GM23338 (cell line): ENCODE measurements around the gene CYB5R4. TPM values are rescaled to one million over a fixed set of nuclear protein-coding genes. Genes with fewer than 3 reads are reported as not detected.

ENCODE experiments used
- ATAC-seq: fragments of 200-7000 bp; cut with Tn5 transposase; 3 replicates; pipeline ENCODE4 v1.9.1; 2020
- DNase-seq: peaks from one replicate; pipeline ENCODE4 v3.0.0-alpha.2; 2015; ENCODE audit warnings: low spot score
- H2AFZ ChIP-seq: fragments of 200-600 bp; sonication (generic); 2 replicates; pipeline ENCODE4 v1.8.0; 2016; ENCODE audit warnings: antibody characterized with exemption, mild to moderate bottlenecking, moderate library complexity
- H3F3A ChIP-seq: fragments of 200-600 bp; sonication (generic); replicated peaks from 2 replicates; pipeline ENCODE4 v1.8.0; 2017; ENCODE audit warnings: antibody characterized with exemption, mixed run types, low read depth
- H3K27ac ChIP-seq: fragments of 200-600 bp; sonication (generic); 2 replicates; pipeline ENCODE4 v1.6.1; 2016; ENCODE audit warnings: low read depth
- H3K27me3 ChIP-seq: fragments of 200-600 bp; sonication (generic); 2 replicates; pipeline ENCODE4 v1.8.0; 2016; ENCODE audit warnings: mild to moderate bottlenecking, mixed run types, moderate library complexity; ENCODE audit not compliant: insufficient read depth
- H3K36me3 ChIP-seq: fragments of 200-600 bp; sonication (generic); 2 replicates; pipeline ENCODE4 v1.8.0; 2016; ENCODE audit warnings: mild to moderate bottlenecking; ENCODE audit not compliant: insufficient read depth
- H3K4me1 ChIP-seq: fragments of 200-600 bp; sonication (generic); 2 replicates; pipeline ENCODE4 v1.8.0; 2016; ENCODE audit warnings: mild to moderate bottlenecking, moderate library complexity; ENCODE audit not compliant: insufficient read depth
- H3K4me2 ChIP-seq: fragments of 200-600 bp; sonication (generic); 2 replicates; pipeline ENCODE4 v1.7.1; 2017; ENCODE audit warnings: mixed run types
- H3K4me3 ChIP-seq: fragments of 200-600 bp; sonication (generic); 2 replicates; pipeline ENCODE4 v1.6.1; 2016; ENCODE audit warnings: mixed run types
- H3K79me2 ChIP-seq: fragments of 200-600 bp; sonication (generic); replicated peaks from 2 replicates; pipeline ENCODE4 v1.8.0; 2017; ENCODE audit warnings: mild to moderate bottlenecking; ENCODE audit not compliant: insufficient read depth
- H3K9me2 ChIP-seq: fragments of 200-600 bp; sonication (generic); 2 replicates; pipeline ENCODE4 v1.8.0; 2017; ENCODE audit not compliant: insufficient read depth
- H4K20me1 ChIP-seq: fragments of 200-600 bp; sonication (generic); replicated peaks from 2 replicates; pipeline ENCODE4 v1.8.0; 2017; ENCODE audit warnings: mild to moderate bottlenecking; ENCODE audit not compliant: insufficient read depth
- H3K27ac Mint-ChIP-seq: 2 replicates; pipeline ENCODE4 v1.8.0; 2020; ENCODE audit warnings: inconsistent platforms, mild to moderate bottlenecking, moderate library complexity, mixed read lengths
- H3K27me3 Mint-ChIP-seq: 3 replicates; pipeline ENCODE4 v1.8.0; 2022; ENCODE audit warnings: low read depth, mild to moderate bottlenecking, moderate library complexity, mixed read lengths, inconsistent platforms; ENCODE audit not compliant: insufficient read depth, poor library complexity
- H3K36me3 Mint-ChIP-seq: 3 replicates; pipeline ENCODE4 v1.8.0; 2021; ENCODE audit warnings: low read depth, mild to moderate bottlenecking, inconsistent platforms, moderate library complexity, mixed read lengths
- H3K4me1 Mint-ChIP-seq: 3 replicates; pipeline ENCODE4 v1.8.0; 2020; ENCODE audit warnings: mild to moderate bottlenecking, inconsistent platforms, mixed read lengths
- H3K4me3 Mint-ChIP-seq: 3 replicates; pipeline ENCODE4 v1.8.0; 2021; ENCODE audit warnings: moderate library complexity, mild to moderate bottlenecking, inconsistent platforms, mixed read lengths
- H3K9me3 Mint-ChIP-seq: 3 replicates; pipeline ENCODE4 v1.8.0; 2020; ENCODE audit warnings: moderate library complexity, mild to moderate bottlenecking, inconsistent platforms, mixed read lengths
- CREB1 ChIP-seq: fragments of 250-450 bp; sonication (Bioruptor Pico); IDR thresholded peaks from 2 replicates; pipeline ENCODE4 v1.5.0; 2020; ENCODE audit warnings: low read depth, mild to moderate bottlenecking, moderate library complexity
- CTCF ChIP-seq, 2 experiments: fragments of 200-600 bp in 1 of 2; sonication (generic) in 1 of 2; conservative IDR thresholded peaks; 2 replicates each; pipeline versions ENCODE4 v1.5.1 to v1.6.1; 2016 to 2017; ENCODE audit warnings: antibody characterized with exemption in 2 of 2, low read depth in 2 of 2, mild to moderate bottlenecking in 2 of 2, moderate library complexity in 1 of 2
- ETS1 ChIP-seq: IDR thresholded peaks from 2 replicates; pipeline ENCODE4 v1.6.1; 2016; ENCODE audit warnings: antibody characterized with exemption
- EZH2 ChIP-seq: fragments of 200-600 bp; sonication (generic); IDR thresholded peaks from one replicate; pipeline ENCODE4 v1.8.0; 2017; ENCODE audit warnings: antibody characterized with exemption, mild to moderate bottlenecking, low read depth; ENCODE audit not compliant: unreplicated experiment
- EZH2phosphoT487 ChIP-seq: fragments of 200-600 bp; sonication (generic); IDR thresholded peaks from one replicate; pipeline ENCODE4 v1.8.1; 2018; ENCODE audit warnings: antibody characterized with exemption; ENCODE audit not compliant: unreplicated experiment
- NANOG ChIP-seq: IDR thresholded peaks from 2 replicates; pipeline ENCODE4 v1.6.1; 2016; ENCODE audit warnings: antibody characterized with exemption, borderline replicate concordance
- POLR2AphosphoS5 ChIP-seq: IDR thresholded peaks from 2 replicates; pipeline ENCODE4 v1.6.1; 2016; ENCODE audit warnings: antibody characterized with exemption, low read depth
- REST ChIP-seq: IDR thresholded peaks from one replicate; pipeline ENCODE4 v1.6.1; 2018; ENCODE audit warnings: antibody characterized with exemption; ENCODE audit not compliant: unreplicated experiment
- STAT1 ChIP-seq: IDR thresholded peaks from one replicate; pipeline ENCODE4 v1.6.1; 2016; ENCODE audit warnings: antibody characterized with exemption; ENCODE audit not compliant: unreplicated experiment
- ZNF114 ChIP-seq: fragments of 250-450 bp; sonication (Bioruptor Pico); IDR thresholded peaks from 2 replicates; pipeline ENCODE4 v1.5.0; 2020; ENCODE audit warnings: mild to moderate bottlenecking, moderate library complexity
- ZNF462 ChIP-seq: fragments of 250-450 bp; sonication (Bioruptor Pico); IDR thresholded peaks from 2 replicates; pipeline ENCODE4 v1.5.0; 2020; ENCODE audit warnings: mild to moderate bottlenecking, moderate library complexity
- polyA plus RNA-seq: library from polyadenylated mRNA; unstranded; fragments of >200 nt; fragmentation: Nextera tagmentation; extraction: Ambion mirVana; gene quantifications from 2 replicates; pipeline ENCODE4 v1.2.1, GENCODE V29; 2016
- total RNA-seq: library from RNA; depleted of rRNA; stranded (reverse); fragments of >200 nt; shearing (Covaris generic); gene quantifications from 2 replicates; pipeline ENCODE4 v1.2.3, GENCODE V29; 2014

CYB5R4 gene
- total and polyA plus RNA-seq, 2 experiments from 2014 or later = 8.9 to 17.2 TPM

- Histone ChIP-seq H3K4me2 (no peak overlapping the region), H3F3A (no peaks in the 10 kb centered on the region), H3K27me3 (no peaks in the 10 kb centered on the region), H3K9me2 (no peaks in the 10 kb centered on the region), H3K27ac (no peak overlapping the region), H4K20me1 (no peaks in the 10 kb centered on the region), H3K36me3 (no peaks in the 10 kb centered on the region), H2AFZ (no peak overlapping the region), H3K4me1 (peaks cover 14% of the 10 kb centered on the region), H3K79me2 (0 out of 2 replicates have a peak, but pooled peaks cover 15% of the 10 kb centered on the region), H3K4me3 (no peak overlapping the region)
- Mint-ChIP-seq H3K27me3 (no peaks in the 10 kb centered on the region), H3K9me3 (no peaks in the 10 kb centered on the region), H3K27ac (no peak overlapping the region), H3K4me3 (no peak overlapping the region), H3K36me3 (no peaks in the 10 kb centered on the region), H3K4me1 (peaks cover 8% of the 10 kb centered on the region)
- TF ChIP-seq EZH2 = no peak
- TF ChIP-seq POLR2AphosphoS5 = no peak
- TF ChIP-seq STAT1 = no peak
- TF ChIP-seq EZH2phosphoT487 = no peak
- no peak for TF ChIP-seq NANOG
- no peak for TF ChIP-seq ETS1
- TF ChIP-seq CTCF (conservative IDR thresholded peaks at IDR 0.05; ENCODE audit: low read depth in 2 of 2) = no peak
- TF ChIP-seq ZNF462 (CRISPR knock-in tag) = no peak
- no peak for TF ChIP-seq ZNF114
- no peak for TF ChIP-seq CREB1 (CRISPR knock-in tag)
- no peak for TF ChIP-seq REST
- ATAC-seq (no peak), DNase-seq (no peak)
These were observed 31.0 kb downstream of the CYB5R4 start for GRCh38 chr6:83890520-83890919.
